ENCODE measurements around the gene FBXO3.

Gene FBXO3

DNA sequence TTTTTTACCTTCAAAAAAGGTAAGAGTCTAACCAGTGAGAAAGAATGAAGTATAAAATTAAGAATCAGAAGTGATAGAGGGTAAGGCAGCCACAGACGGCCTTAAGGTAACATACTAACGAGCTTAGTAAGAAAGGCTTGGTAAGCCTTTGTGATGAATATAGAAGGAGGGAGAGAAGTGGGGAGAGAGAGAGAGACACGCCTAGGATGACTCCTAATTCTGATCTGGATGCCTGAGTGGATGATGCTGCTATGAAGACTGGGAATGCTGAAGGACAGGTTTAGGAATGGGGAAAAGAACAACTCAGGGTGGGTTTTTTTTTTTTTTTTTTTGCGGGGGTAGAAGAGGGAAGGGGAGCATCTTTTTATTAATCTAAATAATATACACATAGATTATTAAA is 4.8 kb downstream of the FBXO3 start:
- no peak overlapping the region for H3K4me3 ChIP-seq (ENCODE audit: low read depth, low read length)
- TF ChIP-seq, protein P1, sequence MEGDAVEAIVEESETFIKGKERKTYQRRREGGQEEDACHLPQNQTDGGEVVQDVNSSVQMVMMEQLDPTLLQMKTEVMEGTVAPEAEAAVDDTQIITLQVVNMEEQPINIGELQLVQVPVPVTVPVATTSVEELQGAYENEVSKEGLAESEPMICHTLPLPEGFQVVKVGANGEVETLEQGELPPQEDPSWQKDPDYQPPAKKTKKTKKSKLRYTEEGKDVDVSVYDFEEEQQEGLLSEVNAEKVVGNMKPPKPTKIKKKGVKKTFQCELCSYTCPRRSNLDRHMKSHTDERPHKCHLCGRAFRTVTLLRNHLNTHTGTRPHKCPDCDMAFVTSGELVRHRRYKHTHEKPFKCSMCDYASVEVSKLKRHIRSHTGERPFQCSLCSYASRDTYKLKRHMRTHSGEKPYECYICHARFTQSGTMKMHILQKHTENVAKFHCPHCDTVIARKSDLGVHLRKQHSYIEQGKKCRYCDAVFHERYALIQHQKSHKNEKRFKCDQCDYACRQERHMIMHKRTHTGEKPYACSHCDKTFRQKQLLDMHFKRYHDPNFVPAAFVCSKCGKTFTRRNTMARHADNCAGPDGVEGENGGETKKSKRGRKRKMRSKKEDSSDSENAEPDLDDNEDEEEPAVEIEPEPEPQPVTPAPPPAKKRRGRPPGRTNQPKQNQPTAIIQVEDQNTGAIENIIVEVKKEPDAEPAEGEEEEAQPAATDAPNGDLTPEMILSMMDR (IDR thresholded peaks at IDR 0.05; ENCODE audit: low read depth, low read length): no peak

DNA sequence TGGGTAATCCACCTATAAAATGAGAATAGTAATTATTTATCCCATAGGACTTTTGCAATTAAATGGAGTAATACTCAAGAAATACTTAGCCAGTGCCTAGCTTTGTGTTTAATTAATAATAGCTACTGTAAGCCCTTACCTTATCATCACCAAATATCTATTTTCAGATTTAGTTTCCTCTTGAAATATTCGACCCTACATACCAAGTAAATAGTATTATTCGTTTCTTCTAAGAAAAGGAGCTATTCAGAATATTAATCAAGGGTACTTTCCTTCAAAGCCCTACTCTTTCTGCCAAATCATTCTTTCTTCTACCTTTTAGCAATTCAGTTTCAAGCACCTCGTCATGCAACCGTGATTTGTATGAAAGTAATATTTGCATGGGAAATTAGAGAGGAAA is 6.7 kb downstream of the FBXO3 start:
- TF ChIP-seq, protein P1 (IDR thresholded peaks at IDR 0.05; ENCODE audit: low read depth, low read length): no peak

DNA sequence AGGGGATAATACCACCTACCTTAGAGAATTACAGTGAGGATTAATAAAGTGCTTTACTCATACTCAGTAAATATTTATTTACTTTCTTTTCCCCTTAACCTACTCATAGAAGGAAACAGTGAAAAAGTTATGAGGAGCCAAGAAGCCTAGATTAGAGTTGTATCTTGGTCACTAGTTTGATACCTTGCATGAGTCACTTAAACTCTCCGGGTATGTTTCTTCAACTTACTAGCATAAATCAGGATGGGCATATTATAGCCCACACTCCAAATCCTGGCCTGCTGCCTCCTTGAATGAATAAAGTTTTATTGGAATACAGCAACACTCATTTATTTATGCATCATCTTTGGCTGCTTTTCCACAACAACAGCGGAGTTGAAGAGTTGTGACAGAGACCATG is 8.2 kb downstream of the FBXO3 start:
- H3K4me3 ChIP-seq (ENCODE audit: low read depth, low read length): no peak overlapping the region
- TF ChIP-seq, protein P1 (IDR thresholded peaks at IDR 0.05; ENCODE audit: low read depth, low read length): no peak

More for the DNA sequence above, 6.7 kb downstream of the FBXO3 start:
- H3K4me3 ChIP-seq (ENCODE audit: low read depth, low read length): no peak overlapping the region

DNA sequence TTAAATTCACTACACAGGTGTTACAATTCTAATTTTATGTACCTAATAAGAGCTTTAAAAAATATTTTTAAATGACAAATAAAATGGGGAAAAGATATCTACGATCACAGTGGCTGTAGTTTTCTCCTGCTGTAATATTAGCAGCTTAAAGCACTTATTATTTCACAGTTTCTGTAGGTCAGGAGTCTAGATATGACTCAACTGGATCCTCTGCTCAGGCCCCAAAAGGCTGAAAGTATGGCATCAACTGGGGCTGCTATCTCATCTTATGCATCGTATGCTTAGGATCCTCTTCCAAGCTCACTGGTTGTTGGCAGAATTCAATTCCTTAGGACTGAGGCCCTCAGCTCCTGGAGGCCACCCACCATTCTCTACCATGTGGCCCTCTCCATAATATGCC is 12.8 kb downstream of the FBXO3 start:
- H3K4me3 ChIP-seq (ENCODE audit: low read depth, low read length): no peak overlapping the region
- TF ChIP-seq, protein P1 (IDR thresholded peaks at IDR 0.05; ENCODE audit: low read depth, low read length): no peak

DNA sequence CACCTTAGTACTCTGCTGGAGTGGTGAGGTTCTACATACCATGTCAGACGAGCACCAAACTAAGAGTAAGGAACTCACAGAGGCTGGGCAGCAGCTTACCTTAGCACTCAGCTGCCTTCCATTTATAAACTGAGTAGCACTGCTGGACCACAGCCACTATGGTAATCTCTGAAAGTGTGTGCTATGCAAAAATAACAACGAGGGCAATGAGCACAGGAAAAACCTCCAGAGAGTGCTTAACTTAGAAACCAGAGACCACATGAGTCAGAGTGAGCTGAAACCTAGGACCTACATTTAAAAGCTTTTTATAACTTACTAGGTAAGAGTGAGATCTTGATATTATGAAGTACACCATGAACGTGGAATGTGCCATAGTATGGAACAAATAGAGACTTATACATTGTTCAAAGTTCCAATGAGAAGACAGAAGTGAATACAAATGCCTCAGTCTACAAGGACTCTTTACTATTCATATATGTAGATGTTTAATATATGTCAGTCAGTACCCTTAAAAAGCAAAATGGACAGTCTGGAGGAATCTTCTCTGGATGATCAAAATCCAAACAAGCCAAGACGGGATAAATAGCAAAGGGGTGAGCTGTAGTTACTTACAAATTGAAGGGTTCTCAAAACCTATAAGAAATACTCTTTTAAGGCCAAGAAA is 20.9 kb downstream of the FBXO3 start:
- no peak overlapping the region for H3K4me3 ChIP-seq (ENCODE audit: low read depth, low read length)
- TF ChIP-seq, protein P1 (IDR thresholded peaks at IDR 0.05; ENCODE audit: low read depth, low read length): no peak

DNA sequence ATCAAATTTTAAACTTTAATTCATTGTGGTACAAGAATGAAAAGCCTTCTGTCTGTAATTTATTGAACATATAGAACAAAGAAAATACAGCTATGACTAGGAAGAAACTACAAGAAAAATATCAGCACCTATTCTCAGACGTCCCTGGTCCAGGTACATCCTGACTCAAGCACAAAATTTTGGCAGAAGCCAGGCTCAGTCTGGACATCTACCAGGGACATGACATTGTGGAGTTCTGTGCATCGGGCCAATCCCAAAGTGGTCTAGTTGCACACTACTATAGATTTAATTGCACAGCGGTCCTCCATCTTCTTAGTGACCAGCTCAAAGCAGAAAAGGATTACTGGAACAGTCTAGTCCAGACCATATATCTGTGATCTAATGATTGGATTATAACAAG is 22.4 kb downstream of the FBXO3 start:
- H3K4me3 ChIP-seq (ENCODE audit: low read depth, low read length): no peak overlapping the region

DNA sequence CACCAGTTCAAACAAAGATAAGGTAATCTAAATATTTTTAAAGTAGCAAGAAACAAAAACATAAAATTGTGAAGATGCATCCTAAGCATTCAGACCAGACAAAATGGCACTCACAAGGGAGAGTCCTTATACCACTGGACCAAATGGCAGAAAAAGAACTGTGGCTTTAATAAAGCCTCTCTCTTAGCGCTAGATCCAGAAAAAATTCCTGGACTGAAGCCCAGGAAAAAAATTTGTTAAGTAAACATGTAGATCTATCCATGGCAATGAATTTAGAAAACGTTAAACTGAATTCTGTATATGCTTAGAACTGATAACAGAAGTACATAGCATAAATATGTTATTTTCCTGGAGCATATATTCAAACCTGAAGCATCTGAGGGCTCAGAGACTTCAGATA is 26.3 kb downstream of the FBXO3 start:
- no peak overlapping the region for H3K4me3 ChIP-seq (ENCODE audit: low read depth, low read length)
- TF ChIP-seq, protein P1 (IDR thresholded peaks at IDR 0.05; ENCODE audit: low read depth, low read length): no peak

More for the DNA sequence above, 22.4 kb downstream of the FBXO3 start:
- TF ChIP-seq, protein P1 (IDR thresholded peaks at IDR 0.05; ENCODE audit: low read depth, low read length): no peak
